SK-N-MC (cell line): ENCODE measurements around the gene PRKAB2.
A peak's percentile ranks its signal among the peaks of the same experiment; 100 is the strongest.
"Not testable (repeated sequence)": the region's sequence is repeated elsewhere in the genome, so short reads cannot be mapped to it uniquely, and the experiment has no call there.

Source experiments
- DNase-seq: peaks from one replicate; pipeline ENCODE4 v3.0.0-alpha.2; 2011; ENCODE audit warnings: low read depth, low spot score
- H3K27ac ChIP-seq: fragments of 200-600 bp; sonication (generic); 2 replicates; pipeline ENCODE4 v1.5.1; 2016; ENCODE audit warnings: mixed run types
- H3K36me3 ChIP-seq: fragments of 200-600 bp; sonication (generic); 2 replicates; pipeline ENCODE4 v1.6.1; 2017; ENCODE audit warnings: antibody characterized with exemption, low read length, mixed read lengths; ENCODE audit not compliant: insufficient read depth
- H3K4me3 ChIP-seq: fragments of 200-600 bp; sonication (generic); 2 replicates; pipeline ENCODE4 v1.5.1; 2016
- H3K9ac ChIP-seq: fragments of 200-600 bp; sonication (generic); 2 replicates; pipeline ENCODE4 v1.8.0; 2017; ENCODE audit warnings: mixed run types, mixed read lengths; ENCODE audit not compliant: insufficient read length
- H3K9me3 ChIP-seq: fragments of 200-600 bp; sonication (generic); 2 replicates; pipeline ENCODE4 v1.6.1; 2017; ENCODE audit warnings: low read depth, mild to moderate bottlenecking, antibody characterized with exemption, low read length, moderate library complexity, mixed read lengths
- EZH2 ChIP-seq: fragments of 200-600 bp; sonication (generic); IDR thresholded peaks from one replicate; pipeline ENCODE4 v1.6.1; 2017; ENCODE audit warnings: antibody characterized with exemption
- FOXP2 ChIP-seq: optimal IDR thresholded peaks from 2 replicates; pipeline ENCODE3; 2011; ENCODE audit warnings: mild to moderate bottlenecking, moderate library complexity; ENCODE audit not compliant: insufficient read depth; ENCODE audit errors: extremely low read length, control extremely low read depth
- POLR2AphosphoS5 ChIP-seq: IDR thresholded peaks from 2 replicates; pipeline ENCODE4 v1.6.1; 2012; ENCODE audit warnings: mild to moderate bottlenecking, low read depth, low read length, borderline replicate concordance

Gene PRKAB2

GRCh38 chr1:147201276-147201675 is 29.0 kb upstream of the PRKAB2 start:
- Histone ChIP-seq H3K36me3 (no peaks in the 10 kb centered on the region), H3K4me3 (no peak overlapping the region), H3K27ac (no peak overlapping the region), H3K9ac (no peak overlapping the region), H3K9me3 (no peaks in the 10 kb centered on the region)
- no peak for TF ChIP-seq EZH2
- no peak for TF ChIP-seq FOXP2
- TF ChIP-seq POLR2AphosphoS5, result no peak
- no peak for DNase-seq

GRCh38 chr1:147197324-147197723 is 25.1 kb upstream of the PRKAB2 start:
- not testable (repeated sequence) for H3K27ac ChIP-seq, H3K36me3 ChIP-seq, DNase-seq, H3K4me3 ChIP-seq, H3K9ac ChIP-seq, H3K9me3 ChIP-seq

- Histone ChIP-seq H3K36me3 (no peaks in the 10 kb centered on the region), H3K9ac (no peak overlapping the region), H3K9me3 (no peaks in the 10 kb centered on the region), H3K27ac (no peak overlapping the region), H3K4me3 (no peak overlapping the region)
- DNase-seq, result no peak
- TF ChIP-seq EZH2, result no peak
- no peak for TF ChIP-seq FOXP2
- TF ChIP-seq POLR2AphosphoS5, result no peak
Observed at GRCh38 chr1:147189514-147189913, 17.2 kb upstream of the PRKAB2 start.

- no peak overlapping the region for H3K27ac ChIP-seq
- no peaks in the 10 kb centered on the region for H3K9me3 ChIP-seq
- DNase-seq, result no peak
Observed at GRCh38 chr1:147185432-147185831, 13.2 kb upstream of the PRKAB2 start.

GRCh38 chr1:147177611-147178380 is 5.5 kb upstream of the PRKAB2 start:
- Histone ChIP-seq H3K9me3 (no peaks in the 10 kb centered on the region), H3K9ac (no peak overlapping the region), H3K4me3 (no peak overlapping the region), H3K36me3 (no peaks in the 10 kb centered on the region), H3K27ac (no peak overlapping the region)
- TF ChIP-seq EZH2 (no peak), FOXP2 (no peak), POLR2AphosphoS5 (no peak)
- no peak for DNase-seq

More at GRCh38 chr1:147185432-147185831, 13.2 kb upstream of the PRKAB2 start:
- TF ChIP-seq POLR2AphosphoS5 (no peak), EZH2 (no peak), FOXP2 (no peak)
- Histone ChIP-seq H3K9ac (no peak overlapping the region), H3K4me3 (no peak overlapping the region), H3K36me3 (no peaks in the 10 kb centered on the region)

GRCh38 chr1:147171399-147172167 is 687 bp downstream of the PRKAB2 start:
- TF ChIP-seq FOXP2, result no peak
- H3K27ac ChIP-seq, result no peak overlapping the region

GRCh38 chr1:147169840-147170674 is 2.2 kb downstream of the PRKAB2 start:
- H3K9me3 ChIP-seq, result no peaks in the 10 kb centered on the region
- H3K9ac ChIP-seq, result peak overlapping the region; percentile 4
- H3K36me3 ChIP-seq, result peaks cover 26% of the 10 kb centered on the region
- peak overlapping the region; percentile 95; the same call in 1 of the 2 replicates for H3K4me3 ChIP-seq
- no peak overlapping the region for H3K27ac ChIP-seq
- TF ChIP-seq EZH2 (no peak), FOXP2 (no peak), POLR2AphosphoS5 (no peak)
- DNase-seq, result no peak

More at GRCh38 chr1:147171399-147172167, 687 bp downstream of the PRKAB2 start:
- Histone ChIP-seq H3K36me3 (peaks cover 13% of the 10 kb centered on the region), H3K4me3 (peak overlapping the region; percentile 95), H3K9ac (peak overlapping the region; percentile 83), H3K9me3 (no peaks in the 10 kb centered on the region)
- DNase-seq, result no peak

- Histone ChIP-seq H3K9me3 (no peaks in the 10 kb centered on the region), H3K27ac (no peak overlapping the region), H3K4me3 (no peak overlapping the region), H3K36me3 (peaks cover 26% of the 10 kb centered on the region), H3K9ac (no peak overlapping the region)
- TF ChIP-seq FOXP2 (no peak), POLR2AphosphoS5 (no peak), EZH2 (no peak)
- no peak for DNase-seq
Observed at GRCh38 chr1:147169171-147169570, 3.1 kb downstream of the PRKAB2 start.
